Lower leg skin (tissue), 4 donors: Measurements from ENCODE around the gene SPPL3. TPM values are rescaled to one million over a fixed set of nuclear protein-coding genes. Genes with fewer than 3 reads are reported as not detected.
"Not testable (repeated sequence)": the region's sequence is repeated elsewhere in the genome, so short reads cannot be mapped to it uniquely, and the experiment has no call there.

ENCODE experiments used
- DNase-seq, 2 donors: peaks; one replicate each; pipeline ENCODE4 v3.0.0-alpha.2; 2019; ENCODE audit warnings: low spot score in 2 of 2
- H3K4me3 ChIP-seq: fragments of 200-600 bp; sonication (generic); 2 replicates; pipeline ENCODE4 v1.5.1; 2017; ENCODE audit warnings: mild to moderate bottlenecking, low read depth; ENCODE audit not compliant: poor library complexity, severe bottlenecking
- POLR2A ChIP-seq, 2 donors: fragments of 450-650 bp; IDR thresholded peaks; one replicate each; pipeline ENCODE4 v1.6.1; 2016 to 2017; ENCODE audit warnings: antibody characterized with exemption in 2 of 2, mild to moderate bottlenecking in 1 of 2, moderate library complexity in 1 of 2
- WGBS, 2 donors: methylation state at CpG; one replicate each; pipeline ENCODE4 v1.1.5; 2018; 5-methylcytosine and 5-hydroxymethylcytosine counted together
- intact Hi-C: fragments of 100-400 bp; cut with DNase I; formaldehyde crosslinking; loops from one replicate; pipeline ENCODE4 v1.15.0; 2023; ENCODE audit warnings: low total_unique reads
- total RNA-seq, 4 donors: library from RNA; depleted of rRNA; stranded (reverse); fragments of >200 nt; gene quantifications; one replicate each; pipeline ENCODE4 v1.1.0, GENCODE V29; 2016
- TF ChIP-seq, protein P1 (sequence below), 3 donors: fragments of 450-650 bp; IDR thresholded peaks; one replicate each; pipeline ENCODE4 v1.5.1; 2016; ENCODE audit warnings: antibody characterized with exemption in 3 of 3, mild to moderate bottlenecking in 3 of 3, moderate library complexity in 2 of 3

The SPPL3 gene, protein sequence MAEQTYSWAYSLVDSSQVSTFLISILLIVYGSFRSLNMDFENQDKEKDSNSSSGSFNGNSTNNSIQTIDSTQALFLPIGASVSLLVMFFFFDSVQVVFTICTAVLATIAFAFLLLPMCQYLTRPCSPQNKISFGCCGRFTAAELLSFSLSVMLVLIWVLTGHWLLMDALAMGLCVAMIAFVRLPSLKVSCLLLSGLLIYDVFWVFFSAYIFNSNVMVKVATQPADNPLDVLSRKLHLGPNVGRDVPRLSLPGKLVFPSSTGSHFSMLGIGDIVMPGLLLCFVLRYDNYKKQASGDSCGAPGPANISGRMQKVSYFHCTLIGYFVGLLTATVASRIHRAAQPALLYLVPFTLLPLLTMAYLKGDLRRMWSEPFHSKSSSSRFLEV
- total RNA-seq: 10 to 100 TPM; 47.3 to 59.0 (median 52.4) TPM

DNA sequence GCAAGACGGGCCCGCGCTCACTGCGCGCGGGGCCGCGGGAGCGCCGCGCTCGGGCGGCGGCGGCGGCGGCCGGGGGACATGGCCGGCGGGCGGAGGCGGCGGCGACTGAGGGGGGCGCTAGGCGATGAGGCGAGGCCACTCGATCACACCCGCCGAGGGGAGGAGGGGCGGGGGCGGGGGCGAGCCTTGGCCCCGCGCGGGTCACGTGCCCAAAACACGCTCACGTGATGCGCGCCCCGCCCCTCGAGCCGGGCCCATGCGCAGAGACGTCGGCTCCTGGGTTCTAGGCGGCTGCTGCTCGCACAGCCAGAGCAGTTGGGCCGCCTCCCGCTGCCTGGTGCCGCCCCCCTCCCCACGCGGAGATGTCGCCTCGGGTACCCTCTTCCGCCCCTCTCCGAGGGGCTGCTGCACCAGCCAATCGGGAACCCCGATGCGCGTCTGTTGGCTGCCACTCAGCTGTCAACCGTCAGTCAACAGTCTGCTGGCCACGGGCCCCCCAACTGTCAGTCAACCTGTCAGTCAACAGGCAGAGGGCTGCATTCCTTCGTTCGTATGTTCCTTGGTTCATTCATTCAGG, at the start of gene SPPL3:
SPPL3 (minus strand) TSS at position 162 of the 577 bp plus-strand sequence. CDS start 491 bp downstream, outside the sequence.
- DNase-seq: peak; percentile 85 to 98
- intact Hi-C loops: no loop called here
- 2 to 3% methylated on average over 5 to 22 of the region's 66 CpGs for WGBS, 2 donors
- TF ChIP-seq, protein P1, sequence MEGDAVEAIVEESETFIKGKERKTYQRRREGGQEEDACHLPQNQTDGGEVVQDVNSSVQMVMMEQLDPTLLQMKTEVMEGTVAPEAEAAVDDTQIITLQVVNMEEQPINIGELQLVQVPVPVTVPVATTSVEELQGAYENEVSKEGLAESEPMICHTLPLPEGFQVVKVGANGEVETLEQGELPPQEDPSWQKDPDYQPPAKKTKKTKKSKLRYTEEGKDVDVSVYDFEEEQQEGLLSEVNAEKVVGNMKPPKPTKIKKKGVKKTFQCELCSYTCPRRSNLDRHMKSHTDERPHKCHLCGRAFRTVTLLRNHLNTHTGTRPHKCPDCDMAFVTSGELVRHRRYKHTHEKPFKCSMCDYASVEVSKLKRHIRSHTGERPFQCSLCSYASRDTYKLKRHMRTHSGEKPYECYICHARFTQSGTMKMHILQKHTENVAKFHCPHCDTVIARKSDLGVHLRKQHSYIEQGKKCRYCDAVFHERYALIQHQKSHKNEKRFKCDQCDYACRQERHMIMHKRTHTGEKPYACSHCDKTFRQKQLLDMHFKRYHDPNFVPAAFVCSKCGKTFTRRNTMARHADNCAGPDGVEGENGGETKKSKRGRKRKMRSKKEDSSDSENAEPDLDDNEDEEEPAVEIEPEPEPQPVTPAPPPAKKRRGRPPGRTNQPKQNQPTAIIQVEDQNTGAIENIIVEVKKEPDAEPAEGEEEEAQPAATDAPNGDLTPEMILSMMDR (IDR thresholded peaks at IDR 0.05): no peak
- peak in 1 of 2 donors; percentile 34 for TF ChIP-seq POLR2A (IDR thresholded peaks at IDR 0.05)
- peak within 1 kb of the TSS; percentile 94 for H3K4me3 ChIP-seq

DNA sequence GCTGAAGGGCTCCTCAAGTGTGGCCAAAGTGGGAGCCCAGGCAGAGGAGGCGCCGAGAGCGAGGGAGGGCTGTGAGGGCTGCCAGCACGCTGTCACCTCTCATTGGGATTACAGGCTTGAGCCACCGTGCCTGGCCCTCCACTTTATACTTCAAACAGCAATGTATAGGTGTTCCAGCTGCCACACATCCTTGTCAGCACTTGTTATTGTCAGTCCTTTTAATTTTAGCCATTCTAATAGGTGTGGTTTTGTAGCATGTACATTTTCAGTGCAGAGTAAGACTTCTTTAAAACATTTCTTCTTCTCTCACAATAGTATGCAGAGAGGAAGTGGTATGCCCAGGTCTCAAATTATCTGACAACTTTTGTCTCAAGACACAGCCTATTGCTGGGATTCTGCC, 46.6 kb upstream of the SPPL3 start:
- no peak for DNase-seq
- no peak overlapping the region for H3K4me3 ChIP-seq
- TF ChIP-seq, protein P1 (IDR thresholded peaks at IDR 0.05): no peak
- no peak for TF ChIP-seq POLR2A (IDR thresholded peaks at IDR 0.05)
- WGBS, 2 donors: 88 to 93% methylated on average over 5 of the region's 5 CpGs
- intact Hi-C loops: no loop called here

DNA sequence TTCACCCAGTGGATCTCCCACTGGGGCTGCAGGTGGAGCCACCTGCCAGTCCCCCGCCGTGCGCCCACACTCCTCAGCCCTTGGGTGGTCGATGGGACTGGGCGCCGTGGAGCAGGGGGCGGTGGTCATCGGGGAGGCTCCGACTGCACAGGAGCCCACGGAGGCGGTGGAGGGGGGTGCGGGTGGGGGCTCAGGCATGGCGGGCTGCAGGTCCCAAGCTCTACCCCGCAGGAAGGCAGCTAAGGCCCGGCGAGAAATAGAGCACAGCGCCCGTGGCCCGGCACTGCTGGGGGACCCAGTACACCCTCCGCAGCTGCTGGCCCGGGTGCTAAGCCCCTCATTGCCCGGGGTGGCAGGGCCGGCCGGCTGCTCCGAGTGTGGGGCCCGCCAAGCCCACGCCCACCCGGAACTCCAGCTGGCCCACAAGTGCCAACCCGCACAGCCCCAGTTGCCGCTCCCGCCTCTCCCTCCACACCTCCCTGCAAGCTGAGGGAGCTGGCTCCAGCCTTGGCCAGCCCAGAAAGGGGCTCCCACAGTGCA, 46.2 kb upstream of the SPPL3 start:
- H3K4me3 ChIP-seq, DNase-seq, intact Hi-C loops: not testable (repeated sequence)
- 98% methylated on average over 14 of the region's 31 CpGs; no CpG with 5 or more reads in 1 of the 2 donors for WGBS, 2 donors

DNA sequence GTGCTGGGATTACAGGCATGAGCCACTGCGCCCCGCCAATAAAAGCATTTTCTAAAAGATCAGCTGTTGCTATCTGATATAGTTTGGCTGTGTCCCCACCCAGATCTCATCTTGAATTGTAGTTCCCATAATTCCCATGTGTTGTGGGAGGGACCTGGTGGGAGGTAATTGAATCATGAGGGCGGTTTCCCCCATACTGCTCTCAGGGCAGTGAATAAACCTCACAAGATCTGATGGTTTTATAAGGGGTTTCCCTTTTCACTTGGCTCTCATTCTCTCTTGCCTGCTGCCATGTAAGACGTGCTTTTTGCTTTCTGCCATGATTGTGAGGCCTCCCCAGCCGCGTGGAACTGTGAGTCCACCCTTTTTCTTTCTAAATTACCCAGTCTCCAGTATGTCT, 41.4 kb upstream of the SPPL3 start:
- H3K4me3 ChIP-seq, DNase-seq, intact Hi-C loops: not testable (repeated sequence)
- 86 to 87% methylated on average over 6 of the region's 6 CpGs for WGBS, 2 donors

DNA sequence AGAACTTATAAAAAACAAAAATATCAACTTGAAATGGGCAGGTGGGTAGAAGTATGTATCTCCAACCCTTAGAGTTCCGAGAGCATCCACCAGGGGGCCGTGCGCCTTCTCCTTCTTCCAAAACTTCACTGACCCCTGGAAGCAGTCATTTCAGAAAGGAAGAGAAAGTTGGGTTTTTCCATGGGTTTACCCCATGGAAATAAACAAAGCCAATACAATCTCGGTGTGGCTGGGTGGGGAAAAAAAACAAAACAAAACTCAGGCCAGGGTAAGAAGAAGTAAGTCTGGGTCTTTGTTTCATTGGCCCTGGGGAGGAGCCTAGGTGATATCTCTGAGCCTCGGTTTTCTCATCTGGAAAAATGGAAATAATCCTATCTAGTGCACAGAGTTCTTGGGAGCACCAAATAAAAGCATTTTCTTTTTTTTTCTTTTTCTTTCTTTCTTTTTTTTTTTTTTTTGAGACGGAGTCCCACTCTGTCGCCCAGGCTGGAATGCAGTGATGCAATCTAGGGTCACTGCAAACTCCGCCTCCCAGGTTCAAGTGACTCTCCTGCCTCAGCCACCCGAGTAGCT, 40.6 kb upstream of the SPPL3 start:
- peak in 1 of 2 donors; percentile 38 for DNase-seq
- TF ChIP-seq, protein P1 (IDR thresholded peaks at IDR 0.05): no peak
- no peak for TF ChIP-seq POLR2A (IDR thresholded peaks at IDR 0.05)
- intact Hi-C loops: no loop called here
- WGBS, 2 donors: 50 to 54% methylated on average over 9 of the region's 9 CpGs
- H3K4me3 ChIP-seq: no peak overlapping the region

DNA sequence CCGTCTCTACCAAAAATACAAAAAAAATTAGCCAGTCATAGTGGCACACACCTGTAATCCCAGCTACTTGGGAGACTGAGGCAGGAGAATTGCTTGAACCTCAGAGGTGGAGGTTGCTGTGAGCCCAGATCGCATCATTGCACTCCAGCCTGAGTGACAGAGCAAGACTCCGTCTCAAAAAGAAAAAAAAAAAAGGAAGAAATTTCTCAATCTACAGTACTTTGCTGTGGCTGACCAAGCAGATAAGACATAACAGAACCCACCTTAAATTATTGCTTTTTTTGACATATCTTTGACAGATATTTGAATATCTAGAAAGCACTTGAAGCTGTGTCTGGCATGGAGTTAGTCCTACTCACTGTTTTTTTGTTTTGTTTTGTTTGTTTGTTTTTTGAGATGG, 39.3 kb upstream of the SPPL3 start:
- intact Hi-C loops: no loop called here

More for the DNA sequence above, 39.3 kb upstream of the SPPL3 start:
- WGBS, 2 donors: 79 to 84% methylated on average over 3 of the region's 3 CpGs
- DNase-seq: no peak
- no peak overlapping the region for H3K4me3 ChIP-seq
- TF ChIP-seq POLR2A (IDR thresholded peaks at IDR 0.05): no peak
- TF ChIP-seq, protein P1 (IDR thresholded peaks at IDR 0.05): no peak
